Endothelial cell of umbilical vein (primary cell): ENCODE measurements around the gene GSTO2.

Experiments used
- EZH2 ChIP-seq: IDR thresholded peaks from 2 replicates; pipeline ENCODE4 v1.6.1; 2012; ENCODE audit warnings: borderline replicate concordance, low read depth, mild to moderate bottlenecking, moderate library complexity, low read length, inconsistent platforms; ENCODE audit not compliant: severe bottlenecking
- FOS ChIP-seq: IDR thresholded peaks from 2 replicates; pipeline ENCODE4 v1.6.1; 2011; ENCODE audit warnings: mild to moderate bottlenecking, low read length, moderate library complexity, borderline replicate concordance; ENCODE audit not compliant: insufficient read depth
- MAX ChIP-seq: IDR thresholded peaks from 2 replicates; pipeline ENCODE4 v1.6.1; 2011; ENCODE audit not compliant: insufficient read depth, insufficient read length
- MYC ChIP-seq: IDR thresholded peaks from one replicate; pipeline ENCODE4 v1.6.1; 2011; ENCODE audit warnings: mild to moderate bottlenecking, low read depth, low read length
- POLR2A ChIP-seq: IDR thresholded peaks from 2 replicates; pipeline ENCODE4 v1.6.1; 2012; ENCODE audit warnings: low read depth, mild to moderate bottlenecking, control low read depth, low read length
- POLR2AphosphoS5 ChIP-seq: IDR thresholded peaks from 2 replicates; pipeline ENCODE4 v1.6.1; 2012; ENCODE audit warnings: low read depth, mild to moderate bottlenecking, control low read depth, low read length, moderate library complexity; ENCODE audit not compliant: insufficient read depth
- TF ChIP-seq, protein P1 (sequence below), 2 donors: IDR thresholded peaks; 1 replicate in 1 of 2; 2 replicates in 1 of 2; pipeline ENCODE4 v1.5.1; 2011; ENCODE audit warnings: low read length in 2 of 2, mild to moderate bottlenecking in 2 of 2, moderate library complexity in 2 of 2, control low read depth in 1 of 2, inconsistent platforms in 1 of 2, low read depth in 1 of 2; ENCODE audit not compliant: insufficient read depth in 1 of 2; ENCODE audit errors: extremely low read depth in 1 of 2

- TF ChIP-seq MYC (no peak), POLR2AphosphoS5 (no peak), MAX (no peak), EZH2 (no peak), POLR2A (no peak), FOS (no peak)
- TF ChIP-seq, protein P1, sequence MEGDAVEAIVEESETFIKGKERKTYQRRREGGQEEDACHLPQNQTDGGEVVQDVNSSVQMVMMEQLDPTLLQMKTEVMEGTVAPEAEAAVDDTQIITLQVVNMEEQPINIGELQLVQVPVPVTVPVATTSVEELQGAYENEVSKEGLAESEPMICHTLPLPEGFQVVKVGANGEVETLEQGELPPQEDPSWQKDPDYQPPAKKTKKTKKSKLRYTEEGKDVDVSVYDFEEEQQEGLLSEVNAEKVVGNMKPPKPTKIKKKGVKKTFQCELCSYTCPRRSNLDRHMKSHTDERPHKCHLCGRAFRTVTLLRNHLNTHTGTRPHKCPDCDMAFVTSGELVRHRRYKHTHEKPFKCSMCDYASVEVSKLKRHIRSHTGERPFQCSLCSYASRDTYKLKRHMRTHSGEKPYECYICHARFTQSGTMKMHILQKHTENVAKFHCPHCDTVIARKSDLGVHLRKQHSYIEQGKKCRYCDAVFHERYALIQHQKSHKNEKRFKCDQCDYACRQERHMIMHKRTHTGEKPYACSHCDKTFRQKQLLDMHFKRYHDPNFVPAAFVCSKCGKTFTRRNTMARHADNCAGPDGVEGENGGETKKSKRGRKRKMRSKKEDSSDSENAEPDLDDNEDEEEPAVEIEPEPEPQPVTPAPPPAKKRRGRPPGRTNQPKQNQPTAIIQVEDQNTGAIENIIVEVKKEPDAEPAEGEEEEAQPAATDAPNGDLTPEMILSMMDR (IDR thresholded peaks at IDR 0.05; ENCODE audit: extremely low read depth in 1 of 2, insufficient read depth in 1 of 2, low read depth in 1 of 2, low read length in 2 of 2) = no peak
These were observed 71.7 kb downstream of the GSTO2 start for GRCh38 chr10:104340641-104341040.
